ENCODE results near the gene PLCH1. TPM values are rescaled to one million over a fixed set of nuclear protein-coding genes. Genes with fewer than 3 reads are reported as not detected.

The PLCH1 gene
- total RNA-seq, 1 donor from 2014 or later = 32.0 TPM

DNA sequence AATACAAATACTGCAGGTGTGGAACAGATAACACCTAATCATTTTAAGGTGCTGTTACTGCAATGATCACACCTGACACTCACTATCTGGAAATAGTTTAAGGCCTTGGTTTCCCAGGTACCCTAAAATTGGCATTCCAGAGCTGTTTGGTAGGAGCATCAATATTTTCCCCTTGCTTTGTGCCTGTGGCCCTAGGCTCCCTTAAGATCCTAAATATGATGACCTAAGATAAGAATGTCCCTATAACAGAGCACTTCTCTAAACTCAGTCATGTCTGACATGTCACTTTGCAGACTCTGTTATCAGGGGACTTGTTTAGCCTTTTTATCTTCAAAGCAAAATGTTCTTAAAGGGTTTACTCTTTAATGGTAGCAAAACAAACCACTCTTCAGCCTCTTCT, 335.5 kb downstream of the PLCH1 start:
- H3F3A ChIP-seq (ENCODE audit: low read depth) = no peaks in the 10 kb centered on the region
- H4K20me1 ChIP-seq (ENCODE audit: low read depth) = no peaks in the 10 kb centered on the region
- Mint-ChIP-seq H3K27me3 (ENCODE audit: insufficient read depth, low read depth) (no peaks in the 10 kb centered on the region), H3K36me3 (no peaks in the 10 kb centered on the region), H3K9me3 (no peaks in the 10 kb centered on the region), H3K4me3 (no peak overlapping the region), H3K27ac (no peak overlapping the region), H3K4me1 (peaks cover 5% of the 10 kb centered on the region)
- no peaks in the 10 kb centered on the region for H3K36me3 ChIP-seq
- peaks cover 3% of the 10 kb centered on the region for H3K4me1 ChIP-seq
- H3K27me3 ChIP-seq = no peaks in the 10 kb centered on the region
- no peak overlapping the region for H3K4me2 ChIP-seq
- no peaks in the 10 kb centered on the region for H3K79me2 ChIP-seq (ENCODE audit: low read depth)
- TF ChIP-seq, protein P1, sequence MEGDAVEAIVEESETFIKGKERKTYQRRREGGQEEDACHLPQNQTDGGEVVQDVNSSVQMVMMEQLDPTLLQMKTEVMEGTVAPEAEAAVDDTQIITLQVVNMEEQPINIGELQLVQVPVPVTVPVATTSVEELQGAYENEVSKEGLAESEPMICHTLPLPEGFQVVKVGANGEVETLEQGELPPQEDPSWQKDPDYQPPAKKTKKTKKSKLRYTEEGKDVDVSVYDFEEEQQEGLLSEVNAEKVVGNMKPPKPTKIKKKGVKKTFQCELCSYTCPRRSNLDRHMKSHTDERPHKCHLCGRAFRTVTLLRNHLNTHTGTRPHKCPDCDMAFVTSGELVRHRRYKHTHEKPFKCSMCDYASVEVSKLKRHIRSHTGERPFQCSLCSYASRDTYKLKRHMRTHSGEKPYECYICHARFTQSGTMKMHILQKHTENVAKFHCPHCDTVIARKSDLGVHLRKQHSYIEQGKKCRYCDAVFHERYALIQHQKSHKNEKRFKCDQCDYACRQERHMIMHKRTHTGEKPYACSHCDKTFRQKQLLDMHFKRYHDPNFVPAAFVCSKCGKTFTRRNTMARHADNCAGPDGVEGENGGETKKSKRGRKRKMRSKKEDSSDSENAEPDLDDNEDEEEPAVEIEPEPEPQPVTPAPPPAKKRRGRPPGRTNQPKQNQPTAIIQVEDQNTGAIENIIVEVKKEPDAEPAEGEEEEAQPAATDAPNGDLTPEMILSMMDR (IDR thresholded peaks at IDR 0.05) = no peak
- TF ChIP-seq EZH2 (IDR thresholded peaks at IDR 0.05) (no peak), EZH2phosphoT487 (IDR thresholded peaks at IDR 0.05) (no peak)
- DNase-seq (ENCODE audit: low spot score) = no peak
- no peaks in the 10 kb centered on the region for H3K9me3 ChIP-seq (ENCODE audit: low read depth)
- no peak overlapping the region for H2AFZ ChIP-seq (replicated peaks)
- no peak overlapping the region for H3K27ac ChIP-seq
- no peak overlapping the region for H3K9ac ChIP-seq
- no peak overlapping the region for H3K4me3 ChIP-seq

DNA sequence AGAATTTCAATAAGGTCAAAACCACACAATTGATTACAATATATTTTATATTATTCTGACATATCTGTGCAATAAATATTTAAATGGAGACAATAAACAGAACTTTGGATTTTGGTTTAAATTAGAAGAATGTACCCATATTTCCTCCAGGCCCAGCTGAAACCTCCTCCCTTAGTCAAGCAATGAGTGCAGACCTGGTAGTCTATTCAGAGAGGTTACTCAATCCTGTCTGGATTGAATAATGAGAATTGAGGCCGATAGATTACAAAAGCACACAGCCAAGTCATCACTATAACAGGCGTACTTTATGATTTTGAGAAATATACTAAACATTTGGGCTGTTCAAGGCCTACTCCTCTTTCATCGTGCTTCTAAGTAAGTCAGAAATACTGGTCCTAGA, 336.9 kb downstream of the PLCH1 start:
- H3F3A ChIP-seq (ENCODE audit: low read depth) = no peaks in the 10 kb centered on the region
- no peak for DNase-seq (ENCODE audit: low spot score)
- Mint-ChIP-seq H3K9me3 (no peaks in the 10 kb centered on the region), H3K27ac (no peak overlapping the region), H3K4me1 (peaks cover under 1% of the 10 kb centered on the region), H3K27me3 (ENCODE audit: insufficient read depth, low read depth) (peaks cover 2% of the 10 kb centered on the region), H3K4me3 (no peak overlapping the region), H3K36me3 (no peaks in the 10 kb centered on the region)
- peaks cover under 1% of the 10 kb centered on the region for H3K4me1 ChIP-seq
- H3K4me3 ChIP-seq = no peak overlapping the region
- no peak overlapping the region for H3K4me2 ChIP-seq
- H3K27me3 ChIP-seq = no peaks in the 10 kb centered on the region
- no peak overlapping the region for H2AFZ ChIP-seq (replicated peaks)
- no peaks in the 10 kb centered on the region for H4K20me1 ChIP-seq (ENCODE audit: low read depth)
- TF ChIP-seq EZH2 (IDR thresholded peaks at IDR 0.05) (no peak), EZH2phosphoT487 (IDR thresholded peaks at IDR 0.05) (no peak)
- TF ChIP-seq, protein P1 (IDR thresholded peaks at IDR 0.05) = no peak
- no peak overlapping the region for H3K27ac ChIP-seq
- no peaks in the 10 kb centered on the region for H3K9me3 ChIP-seq (ENCODE audit: low read depth)
- no peak overlapping the region for H3K9ac ChIP-seq
- H3K79me2 ChIP-seq (ENCODE audit: low read depth) = no peaks in the 10 kb centered on the region
- no peaks in the 10 kb centered on the region for H3K36me3 ChIP-seq

DNA sequence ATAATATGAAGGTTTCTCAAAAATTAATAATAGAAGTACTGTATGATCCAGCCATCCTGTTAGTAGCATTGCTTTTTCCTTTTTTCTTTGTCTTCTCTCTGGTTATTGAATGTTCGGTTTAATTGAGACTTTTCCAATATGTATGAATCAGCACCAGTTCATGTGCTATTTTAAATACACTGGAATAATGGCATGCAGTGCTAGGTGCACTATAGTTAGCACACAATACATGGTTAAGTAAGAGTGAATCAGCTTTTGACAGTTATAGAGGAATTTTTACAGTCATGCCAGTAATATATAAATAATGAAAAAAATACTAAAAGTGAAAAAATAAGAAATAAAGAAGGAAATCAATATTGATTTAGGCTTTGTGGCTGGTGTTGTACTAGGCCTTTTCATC, 337.5 kb downstream of the PLCH1 start:
- H3K27ac ChIP-seq = no peak overlapping the region
- H4K20me1 ChIP-seq (ENCODE audit: low read depth) = no peaks in the 10 kb centered on the region
- no peaks in the 10 kb centered on the region for H3K9me3 ChIP-seq (ENCODE audit: low read depth)
- no peaks in the 10 kb centered on the region for H3K79me2 ChIP-seq (ENCODE audit: low read depth)
- H3K4me1 Mint-ChIP-seq = no peaks in the 10 kb centered on the region
- no peaks in the 10 kb centered on the region for H3K9me3 Mint-ChIP-seq
- no peaks in the 10 kb centered on the region for H3K4me1 ChIP-seq
- H3K27me3 Mint-ChIP-seq (ENCODE audit: insufficient read depth, low read depth) = peaks cover 2% of the 10 kb centered on the region
- H3K4me3 ChIP-seq = no peak overlapping the region
- H3K27me3 ChIP-seq = no peaks in the 10 kb centered on the region
- no peak overlapping the region for H3K27ac Mint-ChIP-seq
- no peak overlapping the region for H3K9ac ChIP-seq
- DNase-seq (ENCODE audit: low spot score) = no peak
- no peak overlapping the region for H3K4me2 ChIP-seq
- no peaks in the 10 kb centered on the region for H3K36me3 ChIP-seq
- no peaks in the 10 kb centered on the region for H3F3A ChIP-seq (ENCODE audit: low read depth)
- no peak overlapping the region for H2AFZ ChIP-seq (replicated peaks)
- no peaks in the 10 kb centered on the region for H3K36me3 Mint-ChIP-seq
- no peak overlapping the region for H3K4me3 Mint-ChIP-seq
- TF ChIP-seq EZH2phosphoT487 (IDR thresholded peaks at IDR 0.05) (no peak), EZH2 (IDR thresholded peaks at IDR 0.05) (no peak)
- TF ChIP-seq, protein P1 (IDR thresholded peaks at IDR 0.05) = no peak

Measured in neural progenitor cell (in vitro differentiated cells).